SIG-M5 treated with dmso at 0.1 percent for 504 hours (cell line): ENCODE data around the gene HSH2D.

ENCODE experiments used
- DNase-seq: peaks from one replicate; lab custom pipeline; 2025; ENCODE audit not compliant: unreplicated experiment; lab: John Stamatoyannopoulos, UW

Gene HSH2D

GRCh38 chr19:16119075-16119857 is 24.2 kb upstream of the HSH2D start:
- peak; percentile 63 for DNase-seq

- no peak for DNase-seq
These were observed 22.3 kb upstream of the HSH2D start for GRCh38 chr19:16121141-16121540.

DNA sequence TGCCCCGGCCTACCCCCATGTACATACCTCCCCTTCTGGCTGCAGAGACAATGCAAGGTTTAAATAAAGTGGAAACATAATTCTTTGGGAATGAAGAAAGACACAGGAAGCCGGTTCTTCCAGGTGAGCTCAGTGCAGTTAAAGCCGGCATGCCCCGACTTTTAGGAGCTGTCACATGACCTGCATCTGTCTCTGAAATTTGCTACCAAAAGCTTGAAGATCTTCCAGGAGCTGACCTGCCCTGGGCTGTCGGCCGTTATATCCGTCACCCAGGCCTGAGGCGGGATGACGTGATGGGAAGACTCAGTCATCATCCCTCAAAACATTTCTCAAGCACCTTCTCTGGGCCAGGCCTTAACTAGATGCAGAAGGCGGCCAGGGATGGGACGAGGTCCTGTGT is 21.5 kb upstream of the HSH2D start:
- no peak for DNase-seq

- no peak for DNase-seq
These were observed 18.5 kb upstream of the HSH2D start for GRCh38 chr19:16124953-16125352.

DNA sequence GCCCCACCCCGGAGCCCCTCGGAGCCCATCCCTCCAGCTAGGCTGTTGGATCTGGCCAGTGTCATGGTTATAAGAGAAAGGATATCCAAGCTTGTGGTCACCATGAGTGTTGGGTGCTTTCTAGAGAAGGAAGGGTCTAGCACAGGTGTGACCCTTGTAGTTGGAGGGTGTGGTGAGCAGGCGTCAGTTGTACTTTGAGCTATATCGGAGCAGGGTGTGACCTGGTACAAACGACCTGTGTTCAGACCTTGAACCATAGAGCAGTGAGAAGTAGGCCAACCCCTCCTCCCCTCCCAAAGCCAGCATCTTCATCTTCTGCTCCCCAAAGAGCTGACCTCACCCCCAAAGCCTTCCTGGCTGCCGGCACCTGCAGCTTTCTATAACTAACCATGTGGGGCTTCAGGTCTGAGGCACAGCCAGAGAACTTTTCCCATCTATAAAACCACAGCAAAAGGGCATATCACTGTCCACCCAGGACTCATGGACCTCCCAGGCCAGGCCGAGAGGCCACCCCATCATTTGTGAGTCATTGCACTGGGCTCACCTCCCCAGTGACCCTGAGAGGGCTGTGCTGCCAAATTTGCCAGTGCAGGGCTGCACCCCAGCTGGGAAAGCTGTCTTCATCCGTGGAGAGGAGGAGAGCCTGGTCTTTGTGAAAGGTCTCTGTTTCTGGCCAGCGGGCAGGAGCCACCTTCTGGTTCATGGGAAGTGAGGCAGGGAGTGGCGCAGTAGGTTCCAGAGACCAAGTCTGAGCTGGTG is 17.6 kb upstream of the HSH2D start:
- no peak for DNase-seq

DNA sequence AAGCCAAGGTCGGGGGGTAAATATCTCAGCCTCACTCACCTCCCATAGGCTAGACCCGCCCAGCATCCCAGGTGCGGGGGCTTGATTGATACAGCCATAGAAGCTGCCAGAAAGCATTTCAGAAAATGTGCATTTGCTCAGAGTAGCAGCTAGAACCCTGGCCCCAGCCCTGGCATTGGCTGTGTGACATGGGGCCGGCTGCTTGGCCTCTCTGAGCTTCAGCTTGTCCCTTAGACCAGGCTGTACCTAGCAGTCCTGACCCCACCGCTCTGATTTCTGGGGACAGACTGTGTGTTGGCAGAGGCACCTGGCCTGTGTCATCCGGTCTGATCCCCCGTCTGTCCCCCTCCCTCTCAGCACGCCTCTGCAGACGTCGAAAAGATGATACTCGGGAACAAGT is 16.4 kb upstream of the HSH2D start:
- DNase-seq = no peak

DNA sequence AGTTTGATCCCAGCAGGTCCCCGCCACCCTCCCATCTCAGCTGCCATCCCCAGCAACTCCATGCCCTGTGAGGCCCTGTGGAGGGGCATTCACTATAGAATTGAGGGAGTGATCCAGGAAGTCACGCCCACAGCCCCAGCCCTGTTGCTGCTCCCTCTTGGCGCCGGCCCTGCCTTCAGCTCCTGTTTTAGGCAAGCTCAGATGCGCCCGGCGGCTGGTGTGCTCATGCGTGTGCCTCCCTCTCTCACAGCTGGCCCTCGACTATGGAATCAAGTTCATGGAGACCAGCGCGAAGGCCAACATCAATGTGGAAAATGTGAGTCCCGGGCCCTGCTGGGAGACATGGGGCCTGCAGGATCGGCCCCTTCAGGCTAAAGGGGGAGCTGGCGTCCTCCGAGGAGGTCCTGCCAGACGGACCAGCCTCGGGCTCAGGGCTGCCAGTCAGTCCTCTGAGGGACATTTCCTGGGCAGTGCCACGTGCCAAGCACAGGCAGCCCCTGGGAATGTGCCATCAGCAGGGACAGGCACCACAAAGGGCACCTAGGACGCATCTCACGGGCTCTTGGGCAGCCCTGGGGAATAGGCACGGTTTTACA is 15.6 kb upstream of the HSH2D start:
- DNase-seq = no peak

DNA sequence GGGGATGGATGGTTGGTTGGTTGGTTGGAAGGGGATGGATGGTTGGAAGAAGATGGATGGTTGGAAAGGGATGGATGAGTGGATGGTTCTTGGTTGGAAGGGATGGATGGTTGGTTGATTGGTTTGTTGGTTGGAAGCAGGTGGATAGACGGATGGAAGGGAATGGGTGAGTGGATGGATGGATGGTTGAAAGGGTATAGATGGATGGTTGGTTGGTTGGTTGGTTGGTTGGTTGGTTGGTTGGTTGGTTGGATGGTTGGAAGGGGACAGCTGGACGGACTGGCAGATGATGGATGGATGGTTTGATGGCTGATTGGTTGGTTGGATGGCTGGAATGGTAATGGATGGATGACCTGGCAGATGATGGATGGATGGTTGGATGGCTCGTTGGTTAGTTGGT is 11.8 kb upstream of the HSH2D start:
- DNase-seq = no peak

- no peak for DNase-seq
These were observed 9.7 kb upstream of the HSH2D start for GRCh38 chr19:16133818-16134217.

DNA sequence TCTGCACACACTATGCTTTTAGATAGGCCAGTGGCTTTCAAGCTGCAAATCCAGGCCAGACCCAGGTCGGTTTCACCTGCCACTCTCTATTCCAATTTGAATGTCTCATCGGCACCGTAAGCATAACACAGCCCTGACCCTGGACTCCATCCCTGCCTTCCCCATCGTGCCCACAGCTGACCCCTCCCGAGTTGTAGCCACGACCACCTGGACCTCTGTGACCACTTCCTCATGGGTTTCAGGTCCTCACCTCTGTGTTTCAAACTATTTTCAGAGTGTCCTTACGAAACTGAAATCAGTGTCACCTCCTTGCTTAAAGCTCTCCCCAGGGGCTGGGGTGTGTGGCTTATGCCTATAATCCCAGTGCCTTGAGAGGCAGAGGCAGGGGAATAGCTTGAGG is 9.0 kb upstream of the HSH2D start:
- no peak for DNase-seq

DNA sequence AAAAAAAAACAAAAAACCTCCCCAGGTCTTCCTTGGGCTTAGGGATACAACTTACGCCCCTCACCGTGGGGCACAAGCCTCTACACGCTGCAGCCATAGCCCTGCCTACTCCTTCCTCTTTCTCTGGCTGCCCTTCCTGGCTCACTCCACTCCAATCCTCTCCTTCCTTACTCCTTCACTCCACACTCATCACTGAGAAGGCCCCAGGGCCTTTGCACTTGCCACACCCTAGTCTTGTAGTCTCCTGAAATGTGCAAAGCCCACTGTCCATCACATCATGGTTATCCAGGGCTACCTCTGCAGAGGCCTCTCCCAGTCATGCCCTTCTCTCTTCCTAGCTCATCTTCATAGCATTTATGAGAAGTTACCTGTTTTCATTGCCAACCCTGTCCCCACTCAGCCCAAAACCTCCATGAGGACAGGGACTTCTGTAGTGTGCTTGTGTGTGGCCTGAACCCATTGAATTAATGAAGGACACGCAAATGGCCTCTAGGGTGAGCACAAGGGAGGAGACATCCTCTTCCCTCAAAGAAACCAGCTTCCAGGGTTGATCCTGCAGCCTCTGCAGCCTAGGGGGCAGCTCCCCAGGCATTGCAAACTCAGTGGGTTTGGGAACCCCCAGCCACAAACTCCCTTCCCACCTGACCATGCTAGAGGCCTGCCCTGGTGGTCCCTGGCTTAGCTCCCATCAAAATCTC is 7.9 kb upstream of the HSH2D start:
- no peak for DNase-seq

- no peak for DNase-seq
These were observed 7.1 kb upstream of the HSH2D start for GRCh38 chr19:16136185-16136999.

GRCh38 chr19:16139752-16140151 is 3.7 kb upstream of the HSH2D start:
- peak; percentile 84 for DNase-seq

DNA sequence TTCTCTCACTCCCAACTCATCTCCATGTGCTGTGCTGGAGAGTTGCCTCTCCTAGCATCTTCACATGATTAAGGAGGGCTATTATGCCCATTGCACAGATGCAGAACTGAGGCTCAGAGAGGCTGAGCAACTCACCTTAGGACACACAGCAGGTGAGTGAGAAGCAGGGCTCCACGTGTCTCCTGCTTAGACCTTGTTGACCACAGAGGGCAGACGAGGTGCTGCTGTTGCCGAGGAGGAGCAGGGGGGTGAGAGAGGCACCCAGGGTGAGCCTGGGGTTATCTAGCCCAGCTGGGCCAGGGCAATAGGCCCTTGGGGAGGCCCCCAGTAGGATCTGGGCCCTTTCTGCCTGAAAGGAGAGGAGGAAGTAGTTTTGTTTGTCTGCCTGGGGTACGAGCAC is 2.4 kb upstream of the HSH2D start:
- DNase-seq = peak; percentile 80

- peak; percentile 59 for DNase-seq
These were observed 1.4 kb upstream of the HSH2D start for GRCh38 chr19:16142032-16142580.

- no peak for DNase-seq
These were observed 714 bp downstream of the HSH2D start for GRCh38 chr19:16144216-16144581.

- no peak for DNase-seq
These were observed 2.6 kb downstream of the HSH2D start for GRCh38 chr19:16146112-16146511.

GRCh38 chr19:16148443-16149229 is 5.2 kb downstream of the HSH2D start:
- DNase-seq = peak; percentile 49

DNA sequence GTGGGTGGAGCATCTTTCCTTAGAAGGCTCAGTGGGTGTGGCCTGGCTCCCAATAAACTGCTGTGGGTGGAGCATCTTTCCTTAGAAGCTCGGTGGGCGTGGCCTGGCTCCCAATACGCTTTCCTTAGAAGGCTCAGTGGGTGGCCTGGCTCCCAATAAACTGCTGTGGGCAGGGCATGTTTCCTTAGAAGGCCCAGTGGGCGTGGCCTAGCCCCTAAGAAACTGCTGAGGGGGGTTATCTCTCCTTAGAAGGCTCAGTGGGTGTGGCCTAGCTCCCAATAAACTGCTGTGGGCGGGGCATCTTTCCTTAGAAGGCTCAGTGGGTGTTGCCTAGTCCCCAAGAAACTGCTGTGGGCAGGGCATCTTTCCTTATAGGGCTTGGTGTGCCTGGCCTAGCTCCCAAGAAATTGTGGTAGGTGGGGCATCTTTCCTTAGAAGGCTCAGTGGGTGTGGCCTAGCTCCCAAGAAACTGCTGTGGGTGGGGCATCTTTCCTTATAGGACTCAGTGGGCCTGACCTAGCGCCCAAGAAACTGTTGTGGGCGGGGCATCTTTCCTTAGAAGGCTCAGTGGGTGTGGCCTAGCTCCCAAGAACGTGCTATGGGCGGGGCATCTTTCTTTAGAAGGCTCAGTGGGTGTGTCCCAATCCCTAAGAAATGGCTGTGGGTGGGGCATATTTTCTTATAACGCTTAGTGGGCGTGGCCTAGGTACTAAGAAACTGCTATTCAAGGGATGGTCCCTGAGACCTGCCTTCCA is 10.3 kb downstream of the HSH2D start:
- peak; percentile 61 for DNase-seq
